SKM-1 treated with dmso at 0.1 percent for 144 hours (cell line): Measurements from ENCODE around the gene PAEP.
"Not testable (repeated sequence)": the region's sequence is repeated elsewhere in the genome, so short reads cannot be mapped to it uniquely, and the experiment has no call there.

Experiments
- DNase-seq: peaks from one replicate; lab custom pipeline; 2025; ENCODE audit not compliant: unreplicated experiment; lab: John Stamatoyannopoulos, UW

PAEP gene

GRCh38 chr9:135561391-135562234 lies at the start of gene PAEP:
TSS of gene PAEP (plus strand) at chr9:135561756.
- no peak for DNase-seq

- no peak for DNase-seq
Measured at GRCh38 chr9:135512241-135512603, 49.3 kb upstream of the PAEP start.

- DNase-seq: no peak
Measured at GRCh38 chr9:135512904-135513303, 48.7 kb upstream of the PAEP start.

- no peak for DNase-seq
Measured at GRCh38 chr9:135513351-135513846, 48.2 kb upstream of the PAEP start.

- DNase-seq: not testable (repeated sequence)
Measured at GRCh38 chr9:135513906-135514305, 47.6 kb upstream of the PAEP start.

- DNase-seq: no peak
Measured at GRCh38 chr9:135514342-135515082, 47.0 kb upstream of the PAEP start.

GRCh38 chr9:135515083-135515951 lies 46.2 kb upstream of the PAEP start:
- no peak for DNase-seq

- no peak for DNase-seq
Measured at GRCh38 chr9:135516132-135516860, 45.3 kb upstream of the PAEP start.

GRCh38 chr9:135517407-135517822 lies 44.1 kb upstream of the PAEP start:
- no peak for DNase-seq

GRCh38 chr9:135519179-135519971 lies 42.2 kb upstream of the PAEP start:
- DNase-seq: no peak

- DNase-seq: no peak
Measured at GRCh38 chr9:135520916-135521607, 40.5 kb upstream of the PAEP start, which contains the start of gene LCN1. TSS of gene LCN1 (plus strand) at chr9:135521440. CDS start at chr9:135521498, 58 bp downstream.

- DNase-seq: no peak
Measured at GRCh38 chr9:135521608-135522095, 39.9 kb upstream of the PAEP start.

- no peak for DNase-seq
Measured at GRCh38 chr9:135522137-135522877, 39.2 kb upstream of the PAEP start.

- no peak for DNase-seq
Measured at GRCh38 chr9:135522931-135523330, 38.6 kb upstream of the PAEP start.

GRCh38 chr9:135523521-135524129 lies 37.9 kb upstream of the PAEP start:
- DNase-seq: no peak

GRCh38 chr9:135524130-135524861 lies 37.3 kb upstream of the PAEP start:
- no peak for DNase-seq
